HCT116 (cell line): ENCODE measurements around the gene GRIK5.

Experiments used
- CTCF ChIP-seq, 3 experiments: fragments of 200-600 bp in 1 of 3; sonication (generic) in 1 of 3; IDR thresholded peaks in 2 of 3; conservative IDR thresholded peaks in 1 of 3; 2 replicates each; pipeline ENCODE4 v1.5.1; 2012 to 2017; ENCODE audit warnings: low read depth in 2 of 3, low read length in 2 of 3, antibody characterized with exemption in 1 of 3, borderline replicate concordance in 1 of 3, control low read depth in 1 of 3, mild to moderate bottlenecking in 1 of 3, mixed read lengths in 1 of 3, mixed run types in 1 of 3, moderate library complexity in 1 of 3; ENCODE audit not compliant: insufficient read depth in 1 of 3
- EGR1 ChIP-seq: IDR thresholded peaks from 2 replicates; pipeline ENCODE4 v1.6.1; 2012; ENCODE audit warnings: low read depth
- EZH2 ChIP-seq: fragments of 200-600 bp; sonication (generic); IDR thresholded peaks from 2 replicates; pipeline ENCODE4 v1.6.1; 2017; ENCODE audit warnings: antibody characterized with exemption, mixed run types
- EZH2phosphoT487 ChIP-seq: fragments of 200-600 bp; IDR thresholded peaks from 2 replicates; pipeline ENCODE4 v1.6.1; 2018; ENCODE audit warnings: antibody characterized with exemption, borderline replicate concordance
- FOSL1 ChIP-seq: IDR thresholded peaks from 2 replicates; pipeline ENCODE4 v1.6.1; 2012; ENCODE audit warnings: low read depth
- JUND ChIP-seq: IDR thresholded peaks from 2 replicates; pipeline ENCODE4 v1.6.1; 2012
- POLR2A ChIP-seq: IDR thresholded peaks from 2 replicates; pipeline ENCODE4 v1.7.0; 2011; ENCODE audit warnings: borderline replicate concordance; ENCODE audit not compliant: insufficient read depth, insufficient read length; ENCODE audit errors: extremely low read depth
- REST ChIP-seq: IDR thresholded peaks from 2 replicates; pipeline ENCODE4 v1.6.1; 2012; ENCODE audit warnings: low read depth
- SIN3A ChIP-seq: IDR thresholded peaks from 2 replicates; pipeline ENCODE4 v1.6.1; 2012; ENCODE audit warnings: low read depth
- TCF7L2 ChIP-seq: IDR thresholded peaks from 2 replicates; pipeline ENCODE4 v1.7.0; 2011; ENCODE audit warnings: borderline replicate concordance, inconsistent platforms; ENCODE audit not compliant: insufficient read depth, insufficient read length; ENCODE audit errors: extremely low read depth
- ZNF274 ChIP-seq: fragments of 200-500 bp; sonication (Bioruptor generic); IDR thresholded peaks from 2 replicates; pipeline ENCODE4 v1.6.1; 2014; ENCODE audit warnings: mild to moderate bottlenecking, low read depth, low read length, inconsistent platforms

- TF ChIP-seq SIN3A: no peak
- no peak for TF ChIP-seq EGR1
- TF ChIP-seq CTCF (IDR thresholded peaks at IDR 0.05 in 2 of 3, conservative IDR thresholded peaks at IDR 0.05 in 1 of 3; ENCODE audit: borderline replicate concordance in 1 of 3, insufficient read depth in 1 of 3, low read depth in 2 of 3, low read length in 2 of 3): no peak
- TF ChIP-seq EZH2phosphoT487: no peak
- TF ChIP-seq JUND: no peak
- no peak for TF ChIP-seq ZNF274
- no peak for TF ChIP-seq POLR2A
- TF ChIP-seq EZH2: no peak
- TF ChIP-seq TCF7L2: no peak
- TF ChIP-seq REST: no peak
- TF ChIP-seq FOSL1: no peak
These were observed 73.8 kb downstream of the GRIK5 start for GRCh38 chr19:41995959-41996797.
